ENCODE results near the gene ABCC9. TPM values are rescaled to one million over a fixed set of nuclear protein-coding genes. Genes with fewer than 3 reads are reported as not detected.
"Not testable (repeated sequence)": the region's sequence is repeated elsewhere in the genome, so short reads cannot be mapped to it uniquely, and the experiment has no call there.

Gene ABCC9
- polyA plus RNA-seq, 4 donors, result 18.9 to 31.5 (median 22.6) TPM

DNA sequence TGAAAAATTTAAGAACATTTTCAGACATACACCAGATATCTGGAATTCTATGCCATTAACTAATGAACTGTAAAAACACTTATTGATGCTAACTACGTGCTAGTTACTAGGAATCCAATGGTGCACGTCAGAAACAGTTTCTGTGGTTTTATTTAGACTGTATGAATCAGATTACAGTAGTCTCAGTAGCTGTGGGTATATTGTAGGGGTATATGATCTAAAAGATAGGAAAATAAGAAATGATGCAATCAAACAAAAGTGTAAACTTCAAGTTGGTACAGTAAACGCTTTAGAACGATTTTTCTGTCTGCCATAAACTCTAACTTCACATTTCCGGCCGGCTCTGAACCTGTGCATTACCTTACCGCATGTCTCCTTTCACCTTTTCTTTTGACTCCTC lies 2.3 kb downstream of the ABCC9 start:
- no peak for DNase-seq (ENCODE audit: low read depth in 4 of 4, low spot score in 3 of 4)

- DNase-seq (ENCODE audit: low read depth in 4 of 4, low spot score in 3 of 4), result no peak
These were observed 7.1 kb downstream of the ABCC9 start for GRCh38 chr12:21934173-21934572.

- DNase-seq (ENCODE audit: low read depth in 4 of 4, low spot score in 3 of 4), result no peak
These were observed 7.6 kb downstream of the ABCC9 start for GRCh38 chr12:21933656-21934055.

DNA sequence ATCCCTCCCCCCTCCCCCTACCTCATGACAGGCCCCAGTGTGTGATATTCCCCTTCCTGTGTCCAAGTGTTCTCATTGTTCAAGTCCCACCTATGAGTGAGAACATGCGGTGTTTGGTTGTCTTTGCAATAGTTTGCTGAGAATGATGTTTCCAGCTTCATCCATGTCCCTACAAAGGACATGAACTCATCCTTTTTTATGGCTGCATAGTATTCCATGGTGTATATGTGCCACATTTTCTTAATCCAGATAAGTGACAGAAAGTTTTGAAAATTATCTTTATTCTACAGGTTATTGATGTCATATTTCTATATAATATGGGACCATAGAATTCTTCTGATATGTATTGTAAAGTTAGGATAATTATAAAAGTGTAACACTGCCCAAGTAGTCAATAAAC lies 11.3 kb downstream of the ABCC9 start:
- not testable (repeated sequence) for DNase-seq (ENCODE audit: low read depth in 4 of 4, low spot score in 3 of 4)

- no peak for DNase-seq (ENCODE audit: low read depth in 4 of 4, low spot score in 3 of 4)
These were observed 15.8 kb downstream of the ABCC9 start for GRCh38 chr12:21925296-21925913.

GRCh38 chr12:21921436-21921835 lies 19.8 kb downstream of the ABCC9 start:
- DNase-seq (ENCODE audit: low read depth in 4 of 4, low spot score in 3 of 4), result no peak

GRCh38 chr12:21918456-21918855 lies 22.8 kb downstream of the ABCC9 start:
- no peak for DNase-seq (ENCODE audit: low read depth in 4 of 4, low spot score in 3 of 4)

DNA sequence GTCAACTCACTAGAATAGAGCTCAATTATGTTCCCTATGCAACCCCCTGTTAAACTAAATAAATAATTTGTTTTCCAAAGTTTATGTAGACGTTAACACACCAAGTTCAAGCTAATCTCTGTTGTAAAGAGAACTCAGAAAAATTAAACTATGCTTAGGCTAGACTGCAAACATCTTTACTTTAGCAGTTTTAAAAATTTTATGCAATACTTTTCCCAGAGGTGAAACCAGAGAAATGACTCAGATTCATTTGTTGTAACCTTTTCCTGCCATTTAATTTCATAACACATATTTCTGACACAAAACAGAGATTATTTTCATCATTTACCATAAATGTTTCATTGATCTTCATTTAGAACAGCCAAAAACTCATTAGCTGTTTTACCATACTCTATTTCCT lies 27.4 kb downstream of the ABCC9 start:
- DNase-seq (ENCODE audit: low read depth in 4 of 4, low spot score in 3 of 4), result no peak

- DNase-seq (ENCODE audit: low read depth in 4 of 4, low spot score in 3 of 4), result no peak
These were observed 28.9 kb downstream of the ABCC9 start for GRCh38 chr12:21912318-21912717.

GRCh38 chr12:21911832-21912231 lies 29.4 kb downstream of the ABCC9 start:
- DNase-seq (ENCODE audit: low read depth in 4 of 4, low spot score in 3 of 4), result no peak

DNA sequence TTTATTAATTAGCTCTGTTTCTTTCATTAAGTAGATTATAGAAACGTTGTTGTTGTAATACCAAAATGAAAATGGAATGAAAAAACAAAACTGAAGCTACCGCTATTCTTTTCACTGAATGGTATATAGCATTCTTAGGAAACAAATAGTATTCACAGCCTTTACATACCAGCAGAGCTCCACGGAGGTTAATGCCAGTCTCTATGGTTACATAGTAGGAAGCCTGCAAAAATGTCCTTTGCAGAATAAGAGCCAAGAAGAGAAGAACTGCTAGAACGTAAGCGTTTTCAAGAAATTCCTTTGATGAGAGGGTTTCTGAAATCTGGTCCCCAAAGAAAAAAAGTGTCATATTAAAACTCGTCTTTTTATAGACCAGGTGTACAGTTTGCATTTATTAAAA lies 30.6 kb downstream of the ABCC9 start:
- DNase-seq (ENCODE audit: low read depth in 4 of 4, low spot score in 3 of 4), result no peak

DNA sequence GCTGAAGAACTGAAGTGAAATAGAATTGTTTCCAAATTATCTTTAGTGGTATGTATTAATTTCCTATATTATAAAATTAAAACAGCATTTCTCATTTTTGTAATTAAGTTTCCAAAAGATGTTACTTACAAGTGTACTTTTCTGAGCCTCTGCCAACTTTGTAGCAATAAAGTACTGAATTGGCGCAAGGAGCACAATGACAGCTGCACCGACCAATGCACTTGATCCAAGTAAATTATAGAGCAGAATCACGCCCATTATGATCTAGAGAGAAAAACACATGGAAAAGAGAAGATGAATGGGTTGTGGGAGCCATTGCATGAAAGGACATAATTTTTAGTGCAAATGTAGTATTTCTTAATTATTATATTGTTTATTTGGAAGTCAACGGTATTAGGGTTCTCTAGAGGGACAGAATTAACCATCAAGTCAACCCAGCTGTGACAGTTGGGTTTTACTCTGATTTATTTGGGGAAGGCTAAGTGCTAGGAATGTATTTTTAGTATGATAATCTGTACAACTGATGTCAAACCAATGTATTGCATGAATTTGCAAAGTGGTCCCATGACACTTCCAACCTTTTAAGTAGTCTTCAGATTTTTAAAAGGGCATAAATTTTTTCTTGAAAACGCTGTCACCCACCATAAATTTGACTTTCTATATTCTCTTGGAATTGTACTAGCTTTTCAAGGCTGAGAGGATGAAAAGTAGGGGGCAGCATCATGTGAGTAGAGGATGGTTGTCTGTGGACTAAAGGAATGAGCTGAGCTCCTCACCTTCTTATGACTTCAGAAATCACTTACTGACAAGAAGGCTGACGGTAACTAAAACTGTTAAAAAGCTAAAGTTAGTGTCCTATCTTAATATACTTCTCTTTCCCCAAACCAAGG lies 33.0 kb downstream of the ABCC9 start:
- no peak for DNase-seq (ENCODE audit: low read depth in 4 of 4, low spot score in 3 of 4)

- DNase-seq (ENCODE audit: low read depth in 4 of 4, low spot score in 3 of 4), result no peak
These were observed 34.2 kb downstream of the ABCC9 start for GRCh38 chr12:21906919-21907493.

DNA sequence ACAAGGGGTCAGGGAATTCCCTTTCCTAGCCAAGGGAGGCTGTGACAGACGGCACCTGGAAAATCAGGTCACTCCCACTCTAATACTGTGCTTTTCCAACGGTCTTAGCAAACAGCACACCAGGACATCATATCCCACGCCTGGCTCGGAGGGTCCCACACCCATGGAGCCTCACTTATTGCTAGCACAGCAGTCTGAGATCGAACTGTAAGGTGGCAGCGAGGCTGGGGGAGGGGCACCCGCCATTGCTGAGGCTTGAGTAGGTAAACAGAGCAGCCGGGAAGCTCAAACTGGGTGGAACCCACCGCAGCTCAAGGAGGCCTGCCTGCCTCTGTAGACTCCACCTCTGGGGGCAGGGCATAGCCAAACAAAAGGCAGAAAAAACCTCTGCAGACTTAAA lies 41.7 kb downstream of the ABCC9 start:
- DNase-seq (ENCODE audit: low read depth in 4 of 4, low spot score in 3 of 4), result not testable (repeated sequence)

DNA sequence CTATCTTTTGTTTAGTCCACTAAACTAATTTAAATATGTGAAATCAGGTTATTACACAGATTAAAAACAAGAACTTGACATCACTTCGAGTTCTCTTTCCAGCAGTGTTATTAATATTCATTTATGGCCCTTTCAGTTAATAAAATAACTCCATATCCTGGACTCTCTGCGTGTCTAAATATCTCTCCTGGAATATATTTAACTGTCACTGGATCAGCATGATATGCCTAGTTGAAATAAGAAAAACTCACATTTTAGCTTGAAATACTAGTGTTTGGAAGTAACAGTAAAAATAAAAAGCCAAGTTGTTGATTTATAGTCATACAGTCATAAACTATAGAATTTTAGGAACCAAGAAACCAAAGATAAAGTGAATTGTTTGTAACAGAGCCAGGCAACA lies 45.6 kb downstream of the ABCC9 start:
- DNase-seq (ENCODE audit: low read depth in 4 of 4, low spot score in 3 of 4), result no peak

GRCh38 chr12:21894792-21895595 lies 46.2 kb downstream of the ABCC9 start:
- DNase-seq (ENCODE audit: low read depth in 4 of 4, low spot score in 3 of 4), result no peak

GRCh38 chr12:21893924-21894323 lies 47.3 kb downstream of the ABCC9 start:
- no peak for DNase-seq (ENCODE audit: low read depth in 4 of 4, low spot score in 3 of 4)

DNA sequence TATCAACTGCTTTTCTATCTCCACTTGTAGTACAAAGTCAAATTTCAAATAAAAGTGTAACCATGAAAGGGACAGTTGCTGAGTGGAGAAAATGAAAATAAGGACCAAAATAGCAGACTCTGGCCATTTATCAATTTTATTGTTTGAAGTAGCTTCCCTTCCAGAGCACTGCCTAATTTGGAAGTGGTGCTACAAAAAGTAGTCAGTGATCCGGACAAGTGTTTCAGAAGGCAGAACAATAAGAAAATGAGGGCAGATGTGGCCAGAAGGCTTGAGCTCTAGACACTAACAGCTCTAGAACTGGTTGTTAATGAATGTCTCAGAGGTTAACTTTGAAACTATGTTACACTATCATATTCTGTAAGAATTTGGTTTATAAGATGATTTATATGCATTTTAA lies 48.9 kb downstream of the ABCC9 start:
- DNase-seq (ENCODE audit: low read depth in 4 of 4, low spot score in 3 of 4), result no peak

DNA sequence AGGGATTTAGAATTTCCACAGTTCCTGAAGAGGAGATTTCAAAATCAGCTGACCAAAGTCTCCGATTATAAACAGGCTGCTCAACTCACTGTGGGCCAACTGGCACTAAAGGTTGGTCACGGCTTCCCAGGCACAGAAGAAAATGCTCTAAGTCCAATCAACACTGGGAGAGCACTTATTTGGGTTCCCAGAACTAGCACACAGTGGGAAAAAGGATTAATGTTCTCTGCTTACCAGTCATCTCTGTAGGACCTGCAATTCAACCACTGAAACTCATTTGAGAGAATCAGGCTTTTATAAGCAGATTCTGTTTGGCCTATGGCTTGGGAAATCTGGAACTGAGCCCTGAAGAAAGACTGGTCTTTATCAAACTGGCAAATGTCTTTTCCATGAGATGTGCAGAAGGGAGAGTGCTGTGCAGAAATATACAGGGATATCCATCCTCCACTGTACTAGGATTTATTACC lies 49.4 kb downstream of the ABCC9 start:
- no peak for DNase-seq (ENCODE audit: low read depth in 4 of 4, low spot score in 3 of 4)

DNA sequence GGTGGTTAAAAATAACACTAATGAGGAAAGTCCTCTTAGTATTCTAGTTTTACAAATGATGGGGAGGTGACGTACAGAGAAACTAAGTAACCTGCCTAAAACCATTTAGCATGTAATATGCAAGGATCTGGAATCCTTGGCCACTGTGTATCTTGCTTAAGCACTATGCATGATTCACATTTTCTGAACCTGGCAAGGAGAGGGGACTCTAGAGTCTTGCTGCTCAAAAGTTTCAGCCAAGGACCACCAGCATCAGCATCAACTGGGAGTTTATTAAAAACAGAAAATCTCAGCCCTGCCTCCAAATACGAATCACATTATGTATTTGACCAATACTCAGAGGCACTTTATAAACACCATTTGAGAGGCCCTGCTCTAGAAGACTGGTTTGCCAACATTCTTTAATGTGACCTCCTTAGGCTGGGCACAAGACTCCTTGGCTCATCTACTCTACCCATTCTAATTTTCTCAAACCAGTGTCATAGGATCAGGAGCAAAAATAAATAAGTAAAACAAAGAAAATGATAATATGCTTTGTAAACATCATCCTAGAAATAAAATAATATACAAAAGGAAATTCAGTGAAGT lies 52.9 kb downstream of the ABCC9 start:
- DNase-seq (ENCODE audit: low read depth in 4 of 4, low spot score in 3 of 4), result no peak

GRCh38 chr12:21884936-21885335 lies 56.3 kb downstream of the ABCC9 start:
- no peak for DNase-seq (ENCODE audit: low read depth in 4 of 4, low spot score in 3 of 4)

Data from left renal pelvis (tissue), 4 donors.